ENCODE measurements around the gene GNPTG.

GNPTG gene

GRCh38 chr16:1351582-1352362 is at the start of gene GNPTG, which contains the start of gene TSR3:
Gene GNPTG (plus strand): TSS chr16:1351931. CDS start chr16:1351966, 35 bp downstream.
Gene TSR3 (minus strand): TSS chr16:1351878. CDS start chr16:1351804, 74 bp downstream.
- DNase-seq, result peak; percentile 72

GRCh38 chr16:1305823-1306222 is 45.9 kb upstream of the GNPTG start:
- no peak for DNase-seq

- no peak for DNase-seq
Measured at GRCh38 chr16:1306334-1306733, 45.4 kb upstream of the GNPTG start.

- peak; percentile 66 for DNase-seq
Measured at GRCh38 chr16:1308036-1308976, 43.4 kb upstream of the GNPTG start.

- DNase-seq, result peak; percentile 92
Measured at GRCh38 chr16:1308977-1309885, 42.5 kb upstream of the GNPTG start, which contains the start of gene UBE2I. Gene UBE2I (plus strand): TSS chr16:1309636. CDS start chr16:1314031, 4,395 bp downstream.

DNA sequence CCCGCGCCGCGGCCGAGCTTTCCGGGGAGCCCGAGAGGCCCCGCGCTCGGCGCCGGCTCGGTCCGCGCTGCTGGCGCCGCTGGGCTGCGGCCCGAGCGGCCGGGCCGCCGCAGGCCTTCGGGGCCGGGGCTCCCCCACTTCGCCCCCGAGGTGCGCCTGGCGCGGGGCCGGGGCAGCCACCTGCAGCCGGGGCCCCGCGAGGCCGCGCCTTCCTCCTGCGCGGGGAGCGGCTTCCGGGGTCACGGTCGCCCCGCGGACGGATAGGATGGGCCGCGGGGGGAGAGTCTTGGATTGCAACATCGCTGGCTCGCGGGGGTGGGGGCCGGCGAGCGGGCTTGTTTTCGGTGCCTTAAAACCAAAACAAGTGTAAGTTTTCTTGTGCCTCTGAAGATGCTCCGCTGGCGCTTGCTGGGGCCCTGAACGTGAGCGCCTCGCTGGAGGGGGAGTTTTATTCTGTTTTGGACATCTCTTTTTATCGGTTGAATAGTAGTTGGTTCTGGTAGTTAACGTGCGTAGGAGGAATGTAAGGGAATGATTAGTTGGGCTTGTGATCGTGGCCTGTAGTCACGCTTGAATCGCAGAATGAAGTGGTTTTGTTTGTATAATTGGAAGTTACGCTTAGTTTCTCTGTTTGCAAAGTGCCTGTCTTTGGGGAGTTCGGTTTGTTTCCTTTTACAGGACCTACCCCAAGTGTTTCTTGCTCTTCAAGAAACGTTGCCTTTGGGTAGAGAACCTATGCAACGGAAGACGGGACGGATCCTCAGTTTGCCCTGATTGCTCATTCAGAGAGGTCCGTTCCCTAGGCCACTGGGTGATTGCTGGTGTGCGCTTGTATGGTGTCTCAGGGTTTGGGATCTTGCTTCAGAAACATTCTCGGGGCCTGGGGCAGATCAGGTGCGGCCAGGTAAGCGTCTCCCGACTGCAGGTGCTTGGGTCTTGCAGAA is 41.6 kb upstream of the GNPTG start:
- no peak for DNase-seq

DNA sequence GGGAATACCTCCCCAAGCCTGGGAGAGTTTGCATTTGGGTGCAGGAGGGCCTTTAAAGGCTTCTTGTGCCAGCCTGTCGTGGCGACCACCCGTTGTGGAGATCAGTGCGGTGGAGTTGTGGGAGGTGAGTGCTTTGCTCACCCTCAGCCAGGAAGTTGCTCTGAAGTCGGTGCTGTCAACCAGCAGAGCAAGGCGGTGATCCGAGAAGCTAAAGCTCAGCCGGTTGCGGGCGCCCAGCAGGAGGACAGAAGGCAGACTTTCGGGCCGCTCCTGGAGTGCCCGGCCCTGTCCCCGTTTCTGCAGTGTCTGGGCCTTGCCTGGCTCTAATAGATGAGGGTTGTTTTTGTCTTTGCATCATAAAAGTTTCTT is 40.9 kb upstream of the GNPTG start:
- DNase-seq, result no peak

DNA sequence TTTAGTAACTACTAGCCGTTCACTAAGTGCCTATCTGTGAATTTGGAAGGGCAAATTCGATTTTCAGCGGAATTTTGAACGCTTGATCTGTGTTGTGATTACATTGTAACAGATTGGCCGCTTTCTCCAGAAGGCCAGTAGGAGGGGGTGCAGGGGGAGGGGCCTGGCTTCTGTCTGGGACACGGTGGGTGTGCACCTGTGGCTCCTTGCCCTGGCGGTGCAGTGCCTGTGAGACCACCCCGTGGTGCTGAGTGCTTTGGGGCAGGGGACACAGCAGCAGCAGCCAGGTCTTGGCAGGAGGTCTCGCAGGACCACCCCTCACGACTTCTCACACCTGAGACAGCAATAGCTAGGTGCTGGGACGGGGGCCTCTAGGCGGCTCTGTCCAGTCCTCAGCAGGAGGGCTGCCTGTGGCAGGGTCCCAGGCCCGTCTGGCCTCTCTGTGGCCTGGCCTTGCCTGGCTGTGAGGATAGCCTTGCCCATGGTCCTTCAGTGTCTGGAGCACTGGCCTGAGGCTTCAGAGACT is 40.5 kb upstream of the GNPTG start:
- no peak for DNase-seq

DNA sequence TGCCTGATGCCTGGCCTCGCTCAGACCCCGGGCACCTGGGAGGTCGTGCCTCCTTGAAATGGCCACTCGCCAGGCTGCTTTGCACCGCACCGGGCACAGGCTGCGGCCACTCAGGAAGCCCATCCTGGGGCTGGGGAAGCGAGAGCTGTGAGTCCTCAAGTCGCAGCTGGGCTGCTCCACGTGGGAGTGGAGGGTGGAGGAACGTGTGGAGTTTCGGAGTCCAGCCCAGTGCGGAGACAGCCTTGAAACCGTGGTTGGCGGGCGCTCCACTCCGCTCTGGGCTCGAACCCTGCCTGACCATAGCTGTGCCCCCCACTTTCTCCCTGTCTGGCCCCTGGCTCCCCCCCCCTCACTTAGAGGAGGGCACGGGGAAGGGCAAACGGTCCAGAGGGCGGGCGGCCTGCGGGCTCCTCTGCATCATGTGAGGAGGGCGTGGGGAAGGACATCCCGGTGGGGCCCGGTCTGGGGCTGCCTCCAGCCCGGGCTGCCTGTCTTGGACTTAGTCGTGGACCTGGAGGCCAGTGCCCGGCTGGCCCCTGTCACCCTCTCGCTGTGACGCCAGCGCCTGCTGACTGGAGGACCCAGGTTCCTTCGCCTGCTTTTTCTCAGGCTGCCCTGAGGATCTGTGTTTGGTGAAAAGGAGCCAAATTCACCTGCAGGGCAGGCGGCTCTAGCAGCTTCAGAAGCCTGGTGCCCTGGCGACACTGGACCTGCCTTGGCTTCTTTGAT is 39.8 kb upstream of the GNPTG start:
- no peak for DNase-seq

DNA sequence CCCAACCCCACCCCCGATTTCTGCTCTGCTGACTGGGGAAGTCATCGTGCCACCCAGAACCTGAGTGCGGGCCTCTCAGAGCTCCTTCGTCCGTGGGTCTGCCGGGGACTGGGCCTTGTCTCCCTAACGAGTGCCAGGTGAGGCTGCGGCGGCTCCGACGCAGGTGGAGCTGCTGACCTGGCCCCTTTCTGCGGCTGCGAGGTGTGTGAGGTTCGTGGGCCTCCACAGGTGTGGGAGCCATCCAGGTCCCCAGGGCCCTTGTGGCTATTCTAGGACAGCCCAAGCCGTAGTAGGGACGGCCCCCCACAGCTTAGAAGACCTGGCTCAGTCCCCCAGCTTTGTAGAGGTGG is 39.3 kb upstream of the GNPTG start:
- DNase-seq, result no peak

DNA sequence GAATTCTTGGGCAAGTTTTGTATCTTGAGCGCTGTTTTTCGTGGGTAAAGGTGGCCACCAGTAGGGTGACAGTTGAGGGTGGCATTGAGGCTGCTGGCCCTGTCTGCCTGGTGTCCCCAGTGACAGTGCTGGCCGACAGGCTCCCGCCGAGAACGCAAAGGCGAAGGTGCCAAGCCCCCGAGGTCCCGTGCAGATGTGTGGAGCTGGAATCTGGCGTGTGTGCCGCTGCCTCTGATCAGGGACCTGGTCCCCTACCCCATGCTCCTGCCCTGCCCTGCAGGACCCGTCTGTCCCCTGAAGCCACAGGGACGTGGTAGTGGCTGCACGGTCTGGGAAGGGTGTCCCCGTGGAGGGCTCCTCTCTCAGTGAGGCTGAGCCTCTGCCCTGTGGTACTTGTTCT is 38.8 kb upstream of the GNPTG start:
- DNase-seq, result no peak

DNA sequence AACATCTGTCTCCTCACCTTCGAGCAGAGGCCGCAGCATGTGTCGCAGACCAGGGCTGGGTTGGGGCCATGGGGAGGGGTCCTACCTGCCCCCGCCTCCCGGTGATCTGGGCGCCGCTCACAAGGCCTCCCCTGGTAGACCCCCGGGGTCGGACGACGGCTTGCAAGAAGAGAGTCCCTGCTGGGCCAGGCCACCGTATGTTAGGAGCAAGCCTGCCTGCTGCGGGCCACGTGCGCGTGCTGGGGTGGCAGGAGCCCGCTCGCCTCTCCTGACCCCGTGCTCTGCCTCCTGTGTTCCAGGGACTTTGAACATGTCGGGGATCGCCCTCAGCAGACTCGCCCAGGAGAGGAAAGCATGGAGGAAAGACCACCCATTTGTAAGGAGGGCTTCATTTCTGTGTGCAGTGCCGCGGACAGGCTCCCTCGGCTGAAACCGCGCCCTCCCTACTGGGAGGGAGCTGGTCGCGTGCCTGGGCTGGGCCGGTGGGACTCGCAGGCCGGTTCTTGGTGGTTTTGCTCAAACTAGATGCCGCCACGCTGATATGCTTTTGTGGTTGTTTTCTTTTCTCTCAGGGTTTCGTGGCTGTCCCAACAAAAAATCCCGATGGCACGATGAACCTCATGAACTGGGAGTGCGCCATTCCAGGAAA is 37.9 kb upstream of the GNPTG start:
- DNase-seq, result no peak

- DNase-seq, result no peak
Measured at GRCh38 chr16:1314399-1315068, 37.2 kb upstream of the GNPTG start.

DNA sequence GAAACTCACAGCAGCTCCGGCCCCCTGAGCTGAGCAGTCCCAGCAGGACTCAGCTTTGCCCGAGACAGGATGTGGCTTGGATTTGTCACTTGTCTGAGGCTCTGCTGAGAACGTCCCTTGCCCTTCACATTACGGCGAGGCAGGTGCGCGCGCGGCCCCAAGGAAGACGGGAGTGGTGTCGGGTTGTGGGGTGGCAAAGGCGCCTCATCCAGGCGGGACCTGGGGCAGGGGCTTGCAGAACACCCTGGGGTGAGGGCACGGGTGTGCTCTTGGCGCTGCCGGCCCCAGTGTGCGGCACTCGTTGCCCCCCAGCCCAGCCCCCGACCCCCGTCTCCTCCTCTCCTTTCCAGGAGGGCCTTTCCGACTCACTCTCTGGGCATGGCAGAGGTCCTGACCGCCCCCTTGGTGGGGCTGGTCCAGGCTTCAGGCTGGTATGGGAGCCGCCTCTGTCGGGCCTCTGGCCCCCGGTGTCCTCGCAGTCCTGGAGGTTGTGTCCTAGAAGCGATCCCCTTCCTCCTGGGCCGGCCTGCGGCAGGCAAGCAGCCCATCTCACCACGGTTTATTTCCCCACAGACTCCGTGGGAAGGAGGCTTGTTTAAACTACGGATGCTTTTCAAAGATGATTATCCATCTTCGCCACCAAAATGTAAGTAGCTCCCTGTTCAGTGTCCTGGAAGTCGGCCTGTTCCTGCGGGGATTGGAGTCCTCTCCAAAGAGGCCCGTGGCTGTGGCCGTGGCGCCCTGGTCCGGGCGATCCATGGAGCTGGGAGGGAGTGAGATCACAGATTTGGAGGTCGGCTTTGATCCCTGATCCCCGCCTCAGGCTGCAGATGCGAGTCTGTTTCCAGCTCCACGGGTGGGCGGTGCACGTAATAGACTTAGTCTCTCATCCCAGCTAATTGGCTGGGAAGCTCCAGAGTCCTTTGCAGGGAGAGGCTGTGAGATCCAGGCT is 36.4 kb upstream of the GNPTG start:
- DNase-seq, result no peak

GRCh38 chr16:1316033-1316405 is 35.7 kb upstream of the GNPTG start:
- DNase-seq, result no peak

- DNase-seq, result no peak
Measured at GRCh38 chr16:1317479-1318267, 34.1 kb upstream of the GNPTG start.

DNA sequence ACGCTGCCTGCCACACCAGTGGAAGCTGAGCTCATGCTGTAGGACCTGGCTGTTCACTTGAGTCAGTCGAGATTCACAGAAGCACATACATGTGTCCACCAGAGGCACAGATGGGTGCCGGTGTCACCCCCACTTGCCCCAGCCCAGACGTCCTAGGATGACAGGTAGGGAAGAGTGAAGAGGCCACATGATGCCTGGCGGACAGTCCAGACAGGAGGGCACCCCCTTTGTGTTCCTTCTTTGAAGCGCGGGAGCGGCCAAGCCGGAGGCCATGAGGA is 33.5 kb upstream of the GNPTG start:
- DNase-seq, result no peak

- no peak for DNase-seq
Measured at GRCh38 chr16:1319041-1319440, 32.7 kb upstream of the GNPTG start.

Data from NCI-H2171 treated with DMSO at 0.1 percent for 48 hours (cell line).